ENCODE measurements around the gene MOB3B.
A peak's percentile ranks its signal among the peaks of the same experiment; 100 is the strongest.

Gene MOB3B

DNA sequence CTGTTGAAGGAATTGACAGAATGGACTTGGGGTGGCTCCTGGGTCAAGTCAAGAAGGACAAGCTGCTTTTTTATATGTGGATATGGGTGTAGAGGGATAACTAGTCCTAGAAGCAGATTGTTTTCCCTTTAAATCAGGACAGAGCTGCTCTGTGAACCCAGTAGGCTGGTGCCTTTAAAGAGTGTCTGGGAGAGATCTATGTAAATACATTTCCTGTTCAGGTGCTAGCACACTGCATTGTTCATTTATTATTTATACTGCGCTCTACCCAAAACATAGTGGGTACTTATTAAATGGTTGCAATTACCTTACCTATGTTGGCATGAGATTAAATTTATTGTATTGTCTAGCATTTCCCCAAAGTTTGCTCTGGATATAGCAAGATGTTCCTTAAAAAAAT lies 146.1 kb downstream of the MOB3B start:
- TF ChIP-seq, protein P1, sequence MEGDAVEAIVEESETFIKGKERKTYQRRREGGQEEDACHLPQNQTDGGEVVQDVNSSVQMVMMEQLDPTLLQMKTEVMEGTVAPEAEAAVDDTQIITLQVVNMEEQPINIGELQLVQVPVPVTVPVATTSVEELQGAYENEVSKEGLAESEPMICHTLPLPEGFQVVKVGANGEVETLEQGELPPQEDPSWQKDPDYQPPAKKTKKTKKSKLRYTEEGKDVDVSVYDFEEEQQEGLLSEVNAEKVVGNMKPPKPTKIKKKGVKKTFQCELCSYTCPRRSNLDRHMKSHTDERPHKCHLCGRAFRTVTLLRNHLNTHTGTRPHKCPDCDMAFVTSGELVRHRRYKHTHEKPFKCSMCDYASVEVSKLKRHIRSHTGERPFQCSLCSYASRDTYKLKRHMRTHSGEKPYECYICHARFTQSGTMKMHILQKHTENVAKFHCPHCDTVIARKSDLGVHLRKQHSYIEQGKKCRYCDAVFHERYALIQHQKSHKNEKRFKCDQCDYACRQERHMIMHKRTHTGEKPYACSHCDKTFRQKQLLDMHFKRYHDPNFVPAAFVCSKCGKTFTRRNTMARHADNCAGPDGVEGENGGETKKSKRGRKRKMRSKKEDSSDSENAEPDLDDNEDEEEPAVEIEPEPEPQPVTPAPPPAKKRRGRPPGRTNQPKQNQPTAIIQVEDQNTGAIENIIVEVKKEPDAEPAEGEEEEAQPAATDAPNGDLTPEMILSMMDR (IDR thresholded peaks at IDR 0.05; ENCODE audit: extremely low read depth, missing control alignments): no peak
- no peak for DNase-seq (ENCODE audit: low spot score)

DNA sequence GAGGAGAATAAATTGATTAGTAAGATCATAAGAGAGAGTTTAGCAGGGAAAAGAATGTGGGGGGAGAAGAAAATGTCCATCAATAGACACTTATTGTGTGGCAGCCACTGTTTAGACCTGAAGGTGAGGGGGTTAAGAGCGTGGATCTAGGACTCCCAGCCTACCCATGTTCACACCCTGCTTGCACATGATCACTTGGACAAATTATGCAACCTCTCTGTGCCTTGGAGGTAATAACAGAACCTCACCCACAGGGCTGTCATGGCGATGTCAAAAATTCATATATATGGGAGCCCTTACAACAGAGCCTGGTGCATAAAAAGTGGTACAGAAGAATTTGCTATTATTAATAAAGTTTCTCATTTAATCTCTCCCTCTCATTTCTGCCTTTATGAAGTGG lies 146.6 kb downstream of the MOB3B start:
- DNase-seq (ENCODE audit: low spot score): no peak
- TF ChIP-seq, protein P1 (IDR thresholded peaks at IDR 0.05; ENCODE audit: extremely low read depth, missing control alignments): no peak

DNA sequence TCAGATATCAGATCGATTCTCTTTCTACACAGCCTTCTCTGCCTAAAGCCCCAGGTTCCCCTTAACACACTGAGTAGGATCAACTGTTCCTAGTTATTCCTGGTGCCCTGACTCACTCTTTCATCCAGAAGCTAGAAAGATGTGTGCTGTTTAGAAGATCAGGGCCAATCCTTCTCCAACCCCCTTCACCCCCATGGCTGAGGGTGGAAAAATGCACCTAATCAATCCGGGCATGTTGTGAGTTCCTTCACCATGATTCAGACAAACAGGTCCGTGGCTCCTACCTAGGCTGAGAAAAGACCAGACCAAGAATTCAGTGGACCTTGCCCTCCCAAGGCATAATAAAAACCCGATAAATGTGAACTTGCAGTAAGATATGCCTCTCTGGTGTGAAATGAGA lies 147.3 kb downstream of the MOB3B start:
- DNase-seq (ENCODE audit: low spot score): no peak
- TF ChIP-seq, protein P1 (IDR thresholded peaks at IDR 0.05; ENCODE audit: extremely low read depth, missing control alignments): no peak

DNA sequence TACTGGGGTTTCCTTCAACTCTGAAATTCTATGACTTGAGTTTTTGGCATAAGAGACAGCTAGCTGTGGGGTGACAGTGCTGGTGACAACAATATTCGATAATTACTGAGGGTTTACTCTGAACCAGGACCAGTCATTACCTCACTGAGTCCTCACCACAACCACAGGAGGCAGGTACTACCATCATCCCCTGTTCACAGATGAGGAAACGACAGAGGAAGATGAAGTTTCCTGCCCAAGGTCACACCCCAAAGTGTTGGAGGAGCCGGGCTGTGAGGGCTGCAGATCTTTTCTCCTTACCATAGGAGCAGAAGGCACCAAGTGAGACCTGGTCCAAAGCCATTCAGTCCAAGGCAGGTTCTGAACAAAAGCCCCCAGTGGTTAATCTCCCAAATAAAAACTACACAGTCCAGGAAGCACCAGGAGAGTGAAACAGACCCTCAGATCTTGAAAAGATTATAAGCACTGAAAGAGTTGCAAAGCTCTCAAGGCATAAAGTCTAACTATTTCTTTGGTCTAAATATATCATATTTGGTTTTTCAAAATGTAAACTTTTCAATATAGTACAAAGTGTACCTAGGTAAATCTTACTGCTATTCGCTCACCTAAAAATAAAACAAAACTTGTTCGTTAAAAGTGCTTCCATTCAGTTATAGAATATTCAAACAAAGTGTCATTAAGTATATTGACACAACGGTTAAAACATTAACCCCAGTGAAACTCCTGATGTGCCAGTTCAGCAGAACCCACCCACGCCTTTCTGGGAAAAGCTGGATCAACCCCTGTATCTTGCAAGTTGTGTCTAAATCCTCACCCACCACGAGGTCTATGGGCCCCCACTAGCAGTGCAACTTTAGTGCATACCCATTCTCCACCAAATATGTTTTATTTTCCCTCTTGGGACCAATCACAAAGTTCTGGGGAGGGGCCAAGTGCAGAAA lies 150.0 kb downstream of the MOB3B start:
- DNase-seq (ENCODE audit: low spot score): no peak
- TF ChIP-seq, protein P1 (IDR thresholded peaks at IDR 0.05; ENCODE audit: extremely low read depth, missing control alignments): no peak

DNA sequence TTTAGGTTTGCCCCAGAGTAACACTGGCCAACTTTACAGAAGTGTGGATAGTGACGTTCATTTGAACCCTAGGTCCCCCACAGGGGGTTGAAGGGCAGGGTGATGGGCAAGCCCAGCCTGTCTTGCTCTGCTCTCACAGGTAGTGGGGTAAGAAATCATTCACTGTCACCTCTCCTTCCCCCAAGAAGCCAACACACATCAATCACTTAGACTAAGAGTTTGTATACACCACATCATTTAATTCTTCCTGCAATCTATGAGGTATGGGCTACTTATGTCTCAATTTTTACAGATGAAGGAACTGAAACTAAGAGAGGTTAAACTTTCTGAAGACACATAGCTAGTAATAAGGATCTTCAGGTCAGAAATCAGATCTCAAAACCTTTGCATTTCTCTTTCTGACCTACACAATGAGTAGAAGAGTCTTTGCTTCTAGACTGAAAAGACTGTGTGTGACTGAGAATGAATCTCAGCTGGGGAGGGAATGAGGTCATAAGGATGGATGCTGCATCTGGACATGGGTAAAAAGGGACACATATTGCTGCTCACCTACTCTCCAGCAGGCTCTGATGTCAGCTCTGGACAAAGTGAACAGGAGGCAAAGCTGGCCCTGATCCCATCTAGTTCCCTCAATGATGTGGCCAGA lies 151.7 kb downstream of the MOB3B start:
- TF ChIP-seq, protein P1 (IDR thresholded peaks at IDR 0.05; ENCODE audit: extremely low read depth, missing control alignments): no peak
- peak; percentile 38 for DNase-seq (ENCODE audit: low spot score)

DNA sequence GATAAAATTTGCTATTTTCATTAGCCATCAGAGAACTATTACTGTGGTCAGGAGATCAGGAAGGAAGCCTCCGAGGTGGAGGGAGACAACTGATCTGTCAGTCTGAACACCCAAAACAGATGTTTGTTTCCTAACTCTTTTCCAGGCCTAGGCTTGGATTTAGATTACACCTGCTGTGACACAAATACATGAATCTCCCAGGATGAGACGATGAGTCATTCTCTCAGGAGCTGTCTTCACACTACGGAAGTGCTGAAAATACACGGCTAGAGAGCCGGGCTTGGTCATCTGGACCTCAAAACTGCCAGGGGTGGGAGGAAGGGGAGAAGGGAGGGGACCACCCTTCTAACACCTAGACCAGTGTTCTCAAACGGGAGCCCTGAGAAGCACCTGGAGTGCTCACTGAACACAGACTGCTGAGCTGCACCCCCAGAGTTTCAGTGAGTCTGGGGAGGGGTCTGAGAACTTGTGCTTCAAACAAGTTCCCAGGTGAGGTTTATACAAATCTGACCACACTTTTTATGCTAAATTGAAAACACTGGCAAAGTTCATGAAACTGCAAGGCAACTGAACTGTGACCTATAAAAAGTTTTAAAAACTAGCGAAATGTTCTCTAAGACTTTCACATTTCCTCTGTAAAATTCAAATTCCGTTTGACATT lies 152.3 kb downstream of the MOB3B start:
- TF ChIP-seq, protein P1 (IDR thresholded peaks at IDR 0.05; ENCODE audit: extremely low read depth, missing control alignments): no peak
- no peak for DNase-seq (ENCODE audit: low spot score)

DNA sequence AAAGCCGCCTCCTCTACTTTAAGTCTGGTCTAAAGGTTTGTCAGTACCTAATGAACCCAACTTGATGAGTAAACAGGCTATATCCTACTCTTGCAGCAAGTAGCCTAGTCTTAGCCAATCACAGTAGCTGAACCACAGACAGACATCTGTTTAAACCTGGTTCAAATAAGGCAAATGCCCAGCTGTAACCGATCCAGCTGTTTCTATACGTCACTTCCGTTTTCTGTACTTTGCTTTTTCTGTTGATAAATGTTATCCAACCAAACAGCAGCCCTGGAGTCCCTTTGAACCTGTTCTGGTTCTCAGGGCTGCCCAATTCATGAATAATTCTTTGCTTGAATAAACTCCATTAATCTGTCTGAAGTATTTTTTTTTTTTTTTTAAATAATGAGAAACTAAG lies 155.8 kb downstream of the MOB3B start:
- DNase-seq (ENCODE audit: low spot score): no peak
- TF ChIP-seq, protein P1 (IDR thresholded peaks at IDR 0.05; ENCODE audit: extremely low read depth, missing control alignments): no peak

Data from GM20000 (cell line).